Activated naive CD8-positive, alpha-beta T cell (primary cell): ENCODE results near the gene CTNNA2.
"Not testable (repeated sequence)": the region's sequence is repeated elsewhere in the genome, so short reads cannot be mapped to it uniquely, and the experiment has no call there.

ENCODE experiments used
- H3K27ac Mint-ChIP-seq: one replicate; pipeline ENCODE4 v1.8.0; 2021; ENCODE audit warnings: mixed read lengths
- H3K27me3 Mint-ChIP-seq: one replicate; pipeline ENCODE4 v1.8.0; 2021; ENCODE audit warnings: mixed read lengths
- H3K36me3 Mint-ChIP-seq: one replicate; pipeline ENCODE4 v1.8.0; 2021; ENCODE audit warnings: mixed read lengths
- H3K4me1 Mint-ChIP-seq: one replicate; pipeline ENCODE4 v1.8.0; 2021; ENCODE audit warnings: low read depth, mixed read lengths
- H3K4me3 Mint-ChIP-seq: one replicate; pipeline ENCODE4 v1.8.0; 2021; ENCODE audit warnings: mild to moderate bottlenecking, mixed read lengths
- H3K9me3 Mint-ChIP-seq: one replicate; pipeline ENCODE4 v1.8.0; 2021; ENCODE audit warnings: low read depth, mixed read lengths

The CTNNA2 gene

GRCh38 chr2:80168801-80169200 is 656.0 kb downstream of the CTNNA2 start:
- H3K9me3 Mint-ChIP-seq: peaks cover 6% of the 10 kb centered on the region
- H3K27ac Mint-ChIP-seq: no peak overlapping the region
- no peak overlapping the region for H3K4me3 Mint-ChIP-seq
- no peaks in the 10 kb centered on the region for H3K4me1 Mint-ChIP-seq
- no peaks in the 10 kb centered on the region for H3K36me3 Mint-ChIP-seq
- H3K27me3 Mint-ChIP-seq: no peaks in the 10 kb centered on the region

- Mint-ChIP-seq H3K36me3 (no peaks in the 10 kb centered on the region), H3K27me3 (no peaks in the 10 kb centered on the region), H3K9me3 (peaks cover 6% of the 10 kb centered on the region), H3K4me1 (no peaks in the 10 kb centered on the region), H3K27ac (no peak overlapping the region), H3K4me3 (no peak overlapping the region)
These were observed 657.2 kb downstream of the CTNNA2 start for GRCh38 chr2:80169811-80170594.

- H3K36me3 Mint-ChIP-seq: no peaks in the 10 kb centered on the region
- peaks cover 15% of the 10 kb centered on the region for H3K9me3 Mint-ChIP-seq
- no peaks in the 10 kb centered on the region for H3K27me3 Mint-ChIP-seq
- no peak overlapping the region for H3K27ac Mint-ChIP-seq
- no peak overlapping the region for H3K4me3 Mint-ChIP-seq
- H3K4me1 Mint-ChIP-seq: no peaks in the 10 kb centered on the region
These were observed 672.2 kb downstream of the CTNNA2 start for GRCh38 chr2:80185091-80185490.

- H3K36me3 Mint-ChIP-seq: no peaks in the 10 kb centered on the region
- no peak overlapping the region for H3K4me3 Mint-ChIP-seq
- H3K9me3 Mint-ChIP-seq: peaks cover 8% of the 10 kb centered on the region
- H3K4me1 Mint-ChIP-seq: no peaks in the 10 kb centered on the region
- H3K27ac Mint-ChIP-seq: no peak overlapping the region
- H3K27me3 Mint-ChIP-seq: no peaks in the 10 kb centered on the region
These were observed 673.4 kb downstream of the CTNNA2 start for GRCh38 chr2:80186262-80186661.

- Mint-ChIP-seq H3K36me3 (no peaks in the 10 kb centered on the region), H3K9me3 (peaks cover 4% of the 10 kb centered on the region), H3K4me1 (no peaks in the 10 kb centered on the region), H3K4me3 (no peak overlapping the region), H3K27me3 (no peaks in the 10 kb centered on the region), H3K27ac (no peak overlapping the region)
These were observed 674.3 kb downstream of the CTNNA2 start for GRCh38 chr2:80187156-80187555.

- H3K4me1 Mint-ChIP-seq: no peaks in the 10 kb centered on the region
- H3K27me3 Mint-ChIP-seq: no peaks in the 10 kb centered on the region
- H3K36me3 Mint-ChIP-seq: no peaks in the 10 kb centered on the region
- no peak overlapping the region for H3K4me3 Mint-ChIP-seq
- H3K27ac Mint-ChIP-seq: no peak overlapping the region
- no peaks in the 10 kb centered on the region for H3K9me3 Mint-ChIP-seq
These were observed 677.3 kb downstream of the CTNNA2 start for GRCh38 chr2:80190166-80190565.

GRCh38 chr2:80193566-80193965 is 680.7 kb downstream of the CTNNA2 start:
- H3K9me3 Mint-ChIP-seq: no peaks in the 10 kb centered on the region

GRCh38 chr2:80195034-80195433 is 682.2 kb downstream of the CTNNA2 start:
- no peaks in the 10 kb centered on the region for H3K9me3 Mint-ChIP-seq
- H3K27ac Mint-ChIP-seq: no peak overlapping the region
- no peaks in the 10 kb centered on the region for H3K36me3 Mint-ChIP-seq
- H3K4me3 Mint-ChIP-seq: no peak overlapping the region
- no peaks in the 10 kb centered on the region for H3K4me1 Mint-ChIP-seq
- no peaks in the 10 kb centered on the region for H3K27me3 Mint-ChIP-seq

More at GRCh38 chr2:80193566-80193965, 680.7 kb downstream of the CTNNA2 start:
- Mint-ChIP-seq H3K27me3 (no peaks in the 10 kb centered on the region), H3K4me3 (no peak overlapping the region), H3K4me1 (no peaks in the 10 kb centered on the region), H3K27ac (no peak overlapping the region), H3K36me3 (no peaks in the 10 kb centered on the region)

- H3K27ac Mint-ChIP-seq: no peak overlapping the region
- H3K4me3 Mint-ChIP-seq: no peak overlapping the region
- H3K36me3 Mint-ChIP-seq: no peaks in the 10 kb centered on the region
- H3K9me3 Mint-ChIP-seq: peaks cover 5% of the 10 kb centered on the region
- H3K27me3 Mint-ChIP-seq: peaks cover 4% of the 10 kb centered on the region
- no peaks in the 10 kb centered on the region for H3K4me1 Mint-ChIP-seq
These were observed 685.2 kb downstream of the CTNNA2 start for GRCh38 chr2:80198042-80198441.

GRCh38 chr2:80199504-80199903 is 686.7 kb downstream of the CTNNA2 start:
- Mint-ChIP-seq H3K4me3 (no peak overlapping the region), H3K4me1 (no peaks in the 10 kb centered on the region), H3K36me3 (no peaks in the 10 kb centered on the region), H3K27me3 (peaks cover 4% of the 10 kb centered on the region), H3K27ac (no peak overlapping the region), H3K9me3 (peaks cover 9% of the 10 kb centered on the region)

GRCh38 chr2:80203929-80204328 is 691.1 kb downstream of the CTNNA2 start:
- H3K36me3 Mint-ChIP-seq, H3K4me1 Mint-ChIP-seq, H3K27ac Mint-ChIP-seq, H3K4me3 Mint-ChIP-seq, H3K27me3 Mint-ChIP-seq: not testable (repeated sequence)
- peaks cover 25% of the 10 kb centered on the region for H3K9me3 Mint-ChIP-seq

GRCh38 chr2:80205498-80205897 is 692.6 kb downstream of the CTNNA2 start:
- H3K27ac Mint-ChIP-seq: no peak overlapping the region
- H3K27me3 Mint-ChIP-seq: peaks cover 4% of the 10 kb centered on the region
- H3K4me1 Mint-ChIP-seq: no peaks in the 10 kb centered on the region
- H3K9me3 Mint-ChIP-seq: peaks cover 25% of the 10 kb centered on the region
- no peak overlapping the region for H3K4me3 Mint-ChIP-seq
- H3K36me3 Mint-ChIP-seq: no peaks in the 10 kb centered on the region

- H3K4me3 Mint-ChIP-seq: no peak overlapping the region
- peaks cover 17% of the 10 kb centered on the region for H3K9me3 Mint-ChIP-seq
- no peaks in the 10 kb centered on the region for H3K36me3 Mint-ChIP-seq
- H3K27me3 Mint-ChIP-seq: no peaks in the 10 kb centered on the region
- H3K4me1 Mint-ChIP-seq: no peaks in the 10 kb centered on the region
- no peak overlapping the region for H3K27ac Mint-ChIP-seq
These were observed 696.6 kb downstream of the CTNNA2 start for GRCh38 chr2:80209458-80209857.

- Mint-ChIP-seq H3K36me3 (no peaks in the 10 kb centered on the region), H3K4me3 (no peak overlapping the region), H3K27me3 (no peaks in the 10 kb centered on the region), H3K27ac (no peak overlapping the region), H3K9me3 (no peaks in the 10 kb centered on the region), H3K4me1 (no peaks in the 10 kb centered on the region)
These were observed 704.6 kb downstream of the CTNNA2 start for GRCh38 chr2:80217446-80217845.

- H3K27ac Mint-ChIP-seq: no peak overlapping the region
- H3K4me1 Mint-ChIP-seq: no peaks in the 10 kb centered on the region
- H3K9me3 Mint-ChIP-seq: no peaks in the 10 kb centered on the region
- no peaks in the 10 kb centered on the region for H3K27me3 Mint-ChIP-seq
- H3K4me3 Mint-ChIP-seq: no peak overlapping the region
- no peaks in the 10 kb centered on the region for H3K36me3 Mint-ChIP-seq
These were observed 709.8 kb downstream of the CTNNA2 start for GRCh38 chr2:80222644-80223043.

GRCh38 chr2:80231421-80231820 is 718.6 kb downstream of the CTNNA2 start:
- no peaks in the 10 kb centered on the region for H3K9me3 Mint-ChIP-seq

More at GRCh38 chr2:80231421-80231820, 718.6 kb downstream of the CTNNA2 start:
- Mint-ChIP-seq H3K27me3 (no peaks in the 10 kb centered on the region), H3K36me3 (no peaks in the 10 kb centered on the region), H3K4me1 (no peaks in the 10 kb centered on the region), H3K4me3 (no peak overlapping the region), H3K27ac (no peak overlapping the region)
